Stimulated activated CD8-positive, alpha-beta memory T cell treated with anti-CD3 and anti-CD28 coated beads, Interleukin-4, amount 100 ng/mL, for 4 hours (primary cell): ENCODE results near the gene ECPAS.
"Not testable (repeated sequence)": the region's sequence is repeated elsewhere in the genome, so short reads cannot be mapped to it uniquely, and the experiment has no call there.

ENCODE experiments used
- DNase-seq, 2 donors: peaks; one replicate each; pipeline ENCODE4 v3.0.0-alpha.2; 2020; ENCODE audit warnings: low read depth in 2 of 2, low spot score in 1 of 2

ECPAS gene

GRCh38 chr9:111483858-111484571, at the start of gene ECPAS:
TSS of gene ECPAS (minus strand) at chr9:111484383. CDS start at chr9:111472918, 11,465 bp downstream.
- DNase-seq, result peak; percentile 25 to 48

GRCh38 chr9:111533099-111533790, 49.1 kb upstream of the ECPAS start:
- DNase-seq, result no peak

- DNase-seq, result no peak
These were observed 47.5 kb upstream of the ECPAS start for GRCh38 chr9:111531716-111532115.

- DNase-seq, result no peak
These were observed 45.6 kb upstream of the ECPAS start for GRCh38 chr9:111529787-111530186.

- DNase-seq, result no peak
These were observed 43.2 kb upstream of the ECPAS start for GRCh38 chr9:111527347-111527746.

- DNase-seq, result peak; percentile 29 to 49
These were observed 41.1 kb upstream of the ECPAS start, which contains the start of gene ZNF483 for GRCh38 chr9:111525056-111525977. TSS of gene ZNF483 (plus strand) at chr9:111525179. CDS start at chr9:111527396, 2,217 bp downstream.

- no peak for DNase-seq
These were observed 40.5 kb upstream of the ECPAS start for GRCh38 chr9:111524731-111525055.

- no peak for DNase-seq
These were observed 31.9 kb upstream of the ECPAS start for GRCh38 chr9:111516061-111516465.

- no peak for DNase-seq
These were observed 30.8 kb upstream of the ECPAS start for GRCh38 chr9:111514967-111515366.

- not testable (repeated sequence) for DNase-seq
These were observed 27.4 kb upstream of the ECPAS start for GRCh38 chr9:111511581-111511980.

GRCh38 chr9:111502506-111502905, 18.3 kb upstream of the ECPAS start:
- no peak for DNase-seq

- no peak for DNase-seq
These were observed 17.5 kb upstream of the ECPAS start for GRCh38 chr9:111501648-111502047.

GRCh38 chr9:111501005-111501562, 16.9 kb upstream of the ECPAS start:
- no peak for DNase-seq

- DNase-seq, result not testable (repeated sequence)
These were observed 13.0 kb upstream of the ECPAS start for GRCh38 chr9:111497196-111497595.

GRCh38 chr9:111484572-111484894, 350 bp upstream of the ECPAS start:
- no peak for DNase-seq

GRCh38 chr9:111483439-111483857, 735 bp downstream of the ECPAS start:
- DNase-seq, result peak; percentile 8 to 22

GRCh38 chr9:111482694-111483438, 1.3 kb downstream of the ECPAS start:
- DNase-seq, result peak; percentile 9 to 24

GRCh38 chr9:111481885-111482636, 2.1 kb downstream of the ECPAS start:
- DNase-seq, result no peak

- no peak for DNase-seq
These were observed 6.5 kb downstream of the ECPAS start for GRCh38 chr9:111477677-111478076.

- no peak for DNase-seq
These were observed 9.0 kb downstream of the ECPAS start for GRCh38 chr9:111475195-111475594.
